Ovary (tissue), 3 donors: ENCODE measurements around the gene MRPS5.
"Not testable (repeated sequence)": the region's sequence is repeated elsewhere in the genome, so short reads cannot be mapped to it uniquely, and the experiment has no call there.

ENCODE experiments used
- CTCF ChIP-seq, 3 donors: fragments of 450-650 bp in 2 of 3; fragments of 200-600 bp in 1 of 3; IDR thresholded peaks; one replicate each; pipeline versions ENCODE4 v1.5.1 to v1.8.0; 2016 to 2022; ENCODE audit warnings: antibody characterized with exemption in 3 of 3, mild to moderate bottlenecking in 1 of 3
- EP300 ChIP-seq: sonication (generic); formaldehyde crosslinking; IDR thresholded peaks from one replicate; pipeline ENCODE4 v1.6.1; 2017; ENCODE audit warnings: antibody characterized with exemption
- POLR2A ChIP-seq: fragments of 450-650 bp; IDR thresholded peaks from one replicate; pipeline ENCODE4 v1.6.1; 2017; ENCODE audit warnings: antibody characterized with exemption, mild to moderate bottlenecking, moderate library complexity
- donor health status: DM: no; HTN: no; CAD: no.

GRCh38 chr2:95098273-95098672 is 23.3 kb downstream of the MRPS5 start:
- TF ChIP-seq CTCF (IDR thresholded peaks at IDR 0.05); POLR2A; EP300: not testable (repeated sequence)
